GM21360 (cell line): ENCODE data around the gene FBN1.

ENCODE experiments used
- ATAC-seq: cut with Tn5 transposase; IDR thresholded peaks from one replicate; pipeline ENCODE4 v1.9.1; 2021; ENCODE audit warnings: mild to moderate bottlenecking, moderate library complexity; ENCODE audit not compliant: unreplicated experiment

Gene FBN1

DNA sequence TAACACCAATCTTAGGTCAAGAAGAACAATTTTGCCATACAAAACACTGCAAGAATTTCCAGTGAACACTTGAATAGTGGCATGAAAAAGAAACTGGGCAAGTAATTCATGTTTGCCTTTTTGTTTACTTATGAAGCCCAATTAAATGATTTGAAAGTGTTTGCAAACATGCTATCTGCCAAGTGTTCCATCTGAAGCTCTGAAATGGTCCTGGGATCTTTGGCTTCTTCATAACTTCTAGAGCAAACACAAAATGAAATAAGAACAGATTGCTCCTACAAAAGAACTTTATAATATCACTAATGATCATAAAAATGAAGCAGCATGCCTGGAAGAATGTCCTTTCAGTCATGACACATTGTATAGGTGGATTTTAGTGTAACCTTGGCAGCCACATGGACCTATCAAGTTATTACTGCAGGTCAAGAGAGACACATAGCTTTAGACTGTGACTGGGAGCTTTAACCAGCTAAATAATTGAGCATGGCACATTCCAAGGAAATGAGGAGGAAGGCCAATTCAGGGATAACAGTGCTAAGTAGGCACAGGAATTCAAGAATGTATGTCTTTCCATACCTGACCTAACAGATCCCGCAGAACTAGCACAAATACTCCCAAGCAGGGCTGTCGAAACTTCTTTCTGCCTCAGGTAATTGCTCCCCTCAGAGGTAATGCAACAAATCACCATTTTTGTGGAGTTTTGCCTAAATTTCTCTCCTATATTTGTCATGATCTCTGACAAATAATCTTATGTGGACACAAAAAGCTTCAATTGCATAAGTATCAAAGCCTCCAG, 169.7 kb downstream of the FBN1 start:
- ATAC-seq = no peak

DNA sequence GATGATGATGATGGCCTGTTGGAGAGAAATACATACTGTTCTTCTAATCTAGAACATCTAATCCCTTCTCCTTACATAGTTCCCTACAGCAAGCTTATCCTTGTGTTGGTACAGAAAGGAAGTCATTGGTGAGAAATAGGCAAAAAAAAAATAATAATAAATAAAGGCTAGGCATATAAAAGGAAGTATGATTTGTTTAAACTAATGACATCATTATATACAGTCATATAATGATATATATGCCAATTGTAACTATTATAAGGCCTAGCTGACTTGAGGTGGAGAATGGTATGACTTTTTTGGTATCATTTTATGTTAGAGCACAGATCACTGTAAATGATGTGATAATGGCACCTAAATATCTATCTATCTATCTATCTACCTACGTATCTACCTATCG, 171.8 kb downstream of the FBN1 start:
- ATAC-seq = no peak

DNA sequence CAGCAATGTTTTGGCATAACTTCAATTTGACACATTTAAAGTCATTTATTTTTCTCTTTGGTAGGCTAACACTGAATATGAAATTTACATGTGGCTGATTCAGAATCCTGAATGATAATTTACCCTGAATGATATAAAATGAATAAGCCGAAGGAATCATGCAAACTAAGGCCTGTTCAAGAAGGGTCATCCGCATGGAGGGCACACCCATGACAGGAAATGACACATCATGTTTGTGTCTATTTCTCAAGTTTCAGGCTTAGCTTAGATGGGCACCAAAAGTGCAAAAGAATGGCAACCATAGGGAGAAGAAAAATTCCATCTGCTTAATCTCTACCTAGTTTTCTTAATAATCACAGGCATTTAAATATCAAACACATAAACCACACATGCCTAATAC, 172.8 kb downstream of the FBN1 start:
- no peak for ATAC-seq

GRCh38 chr15:48471073-48471472, 174.4 kb downstream of the FBN1 start:
- ATAC-seq = no peak

GRCh38 chr15:48470096-48470495, 175.4 kb downstream of the FBN1 start:
- no peak for ATAC-seq

GRCh38 chr15:48469681-48470080, 175.8 kb downstream of the FBN1 start:
- no peak for ATAC-seq

DNA sequence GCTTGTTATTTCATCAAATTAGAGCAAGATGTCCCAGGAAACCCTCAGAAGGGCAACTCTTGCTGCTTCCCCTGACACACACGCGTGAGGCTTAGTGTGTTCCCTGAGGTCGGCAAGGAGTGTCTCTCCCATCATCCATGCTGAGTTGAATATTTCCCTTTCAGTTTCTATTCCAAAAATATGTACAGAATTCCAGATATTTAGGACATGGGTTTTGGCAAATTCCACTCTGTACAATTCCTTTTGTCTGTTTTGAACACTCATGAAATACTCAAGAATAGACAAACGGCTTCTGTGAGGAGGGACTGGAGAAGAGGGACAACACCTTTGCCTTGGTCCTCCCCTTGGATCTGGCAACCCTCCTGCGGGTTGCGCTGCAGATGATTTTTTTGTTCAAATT, 176.2 kb downstream of the FBN1 start:
- no peak for ATAC-seq

DNA sequence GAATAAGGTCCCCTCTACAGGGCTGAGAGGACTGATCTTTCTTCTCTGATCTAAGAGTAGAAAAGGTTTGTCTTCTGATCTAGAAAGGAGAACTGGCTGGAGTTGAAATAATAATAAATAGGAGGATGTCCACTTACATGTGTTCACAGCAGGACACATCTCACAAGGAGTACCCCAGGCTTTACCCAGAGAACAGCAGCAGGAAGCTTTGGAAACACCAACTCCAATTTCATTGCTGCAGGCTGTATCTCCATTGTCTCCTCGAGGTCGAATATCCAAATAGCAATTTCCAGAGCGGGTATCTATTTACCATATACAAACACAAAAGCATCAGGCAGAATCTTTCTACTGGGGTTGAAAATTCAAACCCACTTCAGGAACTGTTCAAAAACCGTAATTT, 177.7 kb downstream of the FBN1 start:
- no peak for ATAC-seq

GRCh38 chr15:48466820-48467219, 178.7 kb downstream of the FBN1 start:
- ATAC-seq = no peak

GRCh38 chr15:48466079-48466478, 179.4 kb downstream of the FBN1 start:
- ATAC-seq = no peak

- no peak for ATAC-seq
Measured at GRCh38 chr15:48465410-48465809, 180.1 kb downstream of the FBN1 start.

DNA sequence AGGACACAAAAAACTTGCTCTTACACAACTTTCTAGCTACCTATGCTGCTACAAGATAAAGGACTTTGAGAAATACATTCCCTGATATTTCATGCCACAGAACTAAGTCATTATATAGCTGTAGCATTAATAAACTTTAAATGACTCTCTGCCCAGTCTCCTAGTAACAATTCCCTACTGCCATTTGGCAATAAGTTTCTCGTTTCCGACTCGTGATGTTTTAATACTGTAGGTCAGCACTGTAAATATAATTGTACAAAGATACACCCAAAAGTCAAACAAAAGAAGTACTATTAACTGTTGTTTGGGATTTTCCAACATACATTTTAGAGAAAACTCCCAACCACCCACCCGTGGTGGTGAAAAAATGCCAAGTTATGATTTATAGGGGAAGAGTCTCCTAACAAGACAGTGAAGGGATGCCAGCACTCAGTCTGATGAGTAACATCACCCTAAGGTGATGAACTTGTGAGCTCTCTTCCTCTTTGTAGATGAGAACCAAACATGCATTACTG, 182.1 kb downstream of the FBN1 start:
- ATAC-seq = no peak

DNA sequence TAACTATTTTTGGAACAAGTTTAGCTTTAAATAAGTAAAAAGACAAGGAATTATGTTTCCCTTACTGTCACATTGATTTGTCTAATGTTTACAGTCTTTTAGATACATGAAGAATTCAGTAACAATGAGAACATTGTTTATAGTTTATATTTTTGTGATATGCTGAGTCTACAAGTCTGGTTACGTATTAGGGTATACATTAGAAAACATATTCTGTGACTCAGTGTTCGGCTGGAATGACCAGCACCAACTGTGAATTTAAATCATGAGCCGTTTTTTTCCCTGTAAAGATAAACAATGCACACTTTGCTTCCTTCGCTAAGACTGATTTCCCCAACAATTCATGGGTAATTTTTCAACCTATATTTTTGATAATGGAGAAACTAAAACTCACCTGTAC, 182.8 kb downstream of the FBN1 start:
- ATAC-seq = no peak

- no peak for ATAC-seq
Measured at GRCh38 chr15:48459571-48460442, 185.7 kb downstream of the FBN1 start.

DNA sequence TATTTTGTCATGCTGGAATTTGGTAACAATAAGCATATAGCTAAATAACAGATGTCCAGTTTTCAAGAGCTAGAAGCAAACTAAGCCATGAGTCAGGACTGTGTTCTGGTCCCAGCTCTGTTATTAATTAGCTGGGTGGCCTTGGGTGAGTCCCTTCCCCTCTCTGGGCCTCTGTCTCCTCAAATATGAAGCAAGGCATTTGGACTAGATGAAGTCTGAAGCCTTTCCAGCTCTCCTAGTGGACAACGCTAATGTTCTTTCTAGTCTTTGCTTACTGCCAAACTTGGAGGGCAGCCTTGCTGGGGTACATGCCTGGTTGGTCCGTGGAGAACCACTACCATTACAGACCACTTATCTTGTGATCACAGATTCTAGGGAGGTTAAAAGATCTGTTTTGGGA, 186.6 kb downstream of the FBN1 start:
- no peak for ATAC-seq

DNA sequence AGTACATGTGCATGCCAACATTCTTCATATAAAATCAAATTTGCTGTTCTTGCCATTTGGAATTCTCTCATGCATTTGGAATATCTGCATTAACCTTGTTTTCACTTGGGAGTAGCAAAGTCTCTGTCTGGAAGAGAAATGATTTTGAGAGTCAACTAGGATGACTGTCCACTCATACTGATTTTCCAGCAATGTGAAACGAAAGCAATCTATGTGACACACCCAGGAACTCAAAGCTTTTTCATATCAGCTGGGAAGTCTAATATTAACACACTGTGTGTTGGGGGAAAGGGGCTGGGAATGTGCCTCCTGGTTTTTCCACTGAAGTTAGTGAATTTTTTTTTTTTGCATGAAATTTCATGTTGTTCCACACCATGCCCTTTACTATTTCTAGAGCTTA, 189.4 kb downstream of the FBN1 start:
- ATAC-seq = no peak

GRCh38 chr15:48451736-48452135, 193.8 kb downstream of the FBN1 start:
- no peak for ATAC-seq

- no peak for ATAC-seq
Measured at GRCh38 chr15:48451241-48451640, 194.3 kb downstream of the FBN1 start.

- no peak for ATAC-seq
Measured at GRCh38 chr15:48449734-48450133, 195.8 kb downstream of the FBN1 start.

GRCh38 chr15:48447657-48448056, 197.9 kb downstream of the FBN1 start:
- ATAC-seq = no peak

DNA sequence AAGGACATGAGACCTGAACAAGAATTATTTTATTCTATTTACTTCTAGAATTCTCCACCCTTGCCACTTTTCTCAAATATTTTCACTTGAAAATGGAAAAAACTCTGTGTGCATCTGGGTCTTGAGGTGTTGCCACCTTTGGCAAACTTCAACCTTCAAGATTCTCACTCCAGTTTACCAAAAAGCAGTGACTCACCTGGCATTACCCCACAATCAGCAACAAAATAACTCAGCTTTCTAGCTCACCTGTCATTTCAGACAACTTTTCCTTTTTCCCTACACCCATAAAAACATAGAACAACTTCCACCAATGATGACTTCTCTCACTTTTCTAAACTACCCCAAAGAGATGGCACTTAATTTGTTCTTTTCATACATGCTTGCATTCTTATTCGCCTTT, 198.5 kb downstream of the FBN1 start:
- ATAC-seq = no peak

- no peak for ATAC-seq
Measured at GRCh38 chr15:48442011-48442410, 203.5 kb downstream of the FBN1 start.
